HG03045 (cell line): ENCODE results near the gene SLC16A13.
"Not testable (repeated sequence)": the region's sequence is repeated elsewhere in the genome, so short reads cannot be mapped to it uniquely, and the experiment has no call there.

ENCODE experiments used
- ATAC-seq: cut with Tn5 transposase; IDR thresholded peaks from one replicate; pipeline ENCODE4 v1.9.1; 2021; ENCODE audit warnings: mild to moderate bottlenecking, moderate library complexity; ENCODE audit not compliant: unreplicated experiment

Gene SLC16A13

GRCh38 chr17:7058831-7059447 is 23.1 kb downstream of the SLC16A13 start:
- no peak for ATAC-seq

GRCh38 chr17:7060165-7060891 is 24.5 kb downstream of the SLC16A13 start:
- ATAC-seq, result no peak

DNA sequence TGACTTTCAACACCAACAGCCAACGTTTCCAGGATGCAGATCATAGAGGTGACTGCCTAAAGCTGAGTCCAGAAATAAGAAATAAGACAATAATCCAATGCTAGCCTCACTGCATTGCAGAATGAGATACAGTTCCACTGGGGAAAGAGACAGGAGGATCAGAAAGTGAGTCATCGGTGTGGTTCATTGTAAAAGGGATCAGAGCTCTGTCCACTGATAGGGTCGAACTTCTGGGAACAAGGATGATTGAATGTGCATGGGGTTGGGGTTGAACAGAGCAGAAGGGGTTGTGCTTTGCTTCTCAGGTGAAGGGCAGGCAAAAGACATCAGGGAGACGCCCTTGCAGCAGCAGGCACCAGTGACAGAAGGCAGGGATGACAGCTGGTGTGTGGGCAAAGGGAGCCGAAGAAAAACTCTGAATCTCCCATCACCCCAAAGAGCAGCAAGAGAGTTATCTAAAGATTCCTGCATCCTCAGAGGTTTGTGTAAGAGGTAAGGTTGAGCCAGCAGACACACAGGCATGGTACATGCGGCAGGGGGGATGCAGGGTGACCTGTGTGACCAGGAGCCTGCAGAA is 27.8 kb downstream of the SLC16A13 start:
- ATAC-seq, result no peak

DNA sequence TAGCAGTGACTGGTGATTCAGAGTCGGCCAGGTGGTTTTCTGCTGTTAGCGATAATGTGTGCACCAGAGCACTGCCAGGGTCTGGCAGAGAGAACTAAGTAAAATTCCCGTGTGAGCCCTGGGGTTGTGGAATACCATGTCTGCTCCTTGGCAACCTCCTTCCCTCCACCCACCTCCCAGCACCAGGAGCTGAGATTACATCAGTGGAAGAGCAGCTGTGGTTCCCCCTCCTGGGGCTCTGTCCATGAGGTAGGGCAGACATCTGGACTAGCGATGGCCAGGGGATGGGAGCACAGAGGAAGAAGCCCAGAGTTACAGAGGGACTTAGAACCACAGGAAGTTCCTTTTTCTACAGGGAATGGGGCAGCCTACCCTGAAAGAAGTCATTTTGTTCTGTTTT is 28.4 kb downstream of the SLC16A13 start:
- ATAC-seq, result no peak

GRCh38 chr17:7067198-7067597 is 31.4 kb downstream of the SLC16A13 start:
- no peak for ATAC-seq

DNA sequence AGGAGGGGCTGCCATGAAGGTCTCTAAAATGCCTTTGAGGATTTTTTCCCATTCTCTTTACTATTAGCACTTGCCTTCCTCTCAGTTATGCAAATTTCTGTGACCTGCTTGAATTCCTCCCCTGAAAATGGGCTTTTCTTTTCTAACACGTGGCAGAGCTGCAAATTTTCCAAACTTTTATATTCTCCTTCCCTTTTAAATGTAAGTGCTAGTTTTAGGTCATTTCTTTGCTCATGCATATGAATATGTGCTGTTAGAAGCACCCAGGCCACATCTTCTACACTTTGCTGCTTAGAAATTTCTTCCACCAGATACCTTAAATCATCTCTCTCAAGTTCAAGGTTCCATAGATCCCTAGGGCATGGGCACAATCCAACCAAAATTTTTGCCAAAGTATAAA is 32.5 kb downstream of the SLC16A13 start:
- no peak for ATAC-seq

- no peak for ATAC-seq
Measured at GRCh38 chr17:7070712-7071111, 34.9 kb downstream of the SLC16A13 start.

DNA sequence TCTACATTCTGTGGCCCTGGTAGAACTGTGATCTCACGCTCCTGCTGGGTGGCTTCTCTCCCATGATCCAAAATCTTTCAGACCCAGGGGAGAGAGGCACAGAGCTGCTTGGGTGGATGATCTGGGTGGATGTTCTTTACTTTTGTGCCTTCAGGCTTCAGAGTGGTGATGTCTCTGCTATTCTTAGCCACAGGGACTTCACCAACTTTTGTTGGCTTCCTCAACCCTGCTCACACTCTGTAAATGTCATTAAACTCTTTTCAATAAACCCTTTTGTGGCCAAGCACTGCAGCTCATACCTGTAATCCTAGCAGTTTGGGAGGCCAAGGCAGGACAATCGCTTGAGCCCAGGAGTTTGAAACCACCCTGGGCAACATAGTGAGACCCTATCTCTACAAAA is 36.6 kb downstream of the SLC16A13 start:
- ATAC-seq, result no peak

GRCh38 chr17:7074931-7075330 is 39.1 kb downstream of the SLC16A13 start:
- ATAC-seq, result no peak

GRCh38 chr17:7077911-7078546 is 42.2 kb downstream of the SLC16A13 start:
- no peak for ATAC-seq

GRCh38 chr17:7078711-7079110 is 42.9 kb downstream of the SLC16A13 start:
- ATAC-seq, result no peak

GRCh38 chr17:7079581-7080455 is 44.0 kb downstream of the SLC16A13 start, which contains the start of gene CLEC10A:
TSS of gene CLEC10A (minus strand) at chr17:7080251. CDS start at chr17:7078812, 1,439 bp downstream.
- no peak for ATAC-seq

- ATAC-seq, result no peak
Measured at GRCh38 chr17:7080456-7081041, 44.7 kb downstream of the SLC16A13 start.

GRCh38 chr17:7081341-7082062 is 45.7 kb downstream of the SLC16A13 start:
- no peak for ATAC-seq

DNA sequence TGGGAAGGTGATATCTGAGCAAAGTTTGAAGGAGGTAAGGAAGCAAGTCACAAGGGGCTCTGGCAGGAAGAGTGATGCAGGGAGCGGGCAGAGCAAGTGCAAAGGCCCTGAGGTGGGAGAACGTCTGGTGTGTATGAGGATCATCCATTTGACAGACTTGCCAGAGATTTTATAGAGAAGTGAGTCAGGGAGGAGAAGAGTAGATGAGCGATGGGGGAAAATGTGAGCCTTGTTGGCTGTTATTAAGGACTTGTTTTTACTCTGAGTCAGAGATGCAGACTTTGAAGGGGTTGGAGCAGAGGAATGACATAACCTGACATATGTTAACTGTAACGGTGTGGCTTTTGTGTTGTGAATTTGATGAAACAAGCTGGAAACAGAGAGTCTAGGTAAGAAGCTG is 47.8 kb downstream of the SLC16A13 start:
- no peak for ATAC-seq

DNA sequence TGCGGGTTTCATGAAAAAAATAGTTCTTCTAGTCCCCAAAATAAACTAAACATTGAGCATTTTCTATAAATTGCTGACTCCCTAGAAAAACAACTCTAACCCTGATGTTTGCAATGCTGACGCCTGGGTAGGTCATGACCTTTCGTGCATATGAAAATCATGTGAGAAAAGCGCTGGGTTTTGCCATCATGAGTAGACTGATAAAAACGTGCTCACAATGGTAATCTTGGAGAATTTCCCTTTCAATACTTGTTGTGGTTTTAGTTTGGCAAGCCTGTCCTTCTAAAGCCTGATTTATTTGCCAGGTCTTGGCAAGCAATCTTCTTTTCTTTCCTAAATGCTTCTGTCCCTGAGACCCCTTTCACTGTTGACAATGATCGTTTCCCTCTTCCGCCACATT is 48.3 kb downstream of the SLC16A13 start:
- no peak for ATAC-seq

DNA sequence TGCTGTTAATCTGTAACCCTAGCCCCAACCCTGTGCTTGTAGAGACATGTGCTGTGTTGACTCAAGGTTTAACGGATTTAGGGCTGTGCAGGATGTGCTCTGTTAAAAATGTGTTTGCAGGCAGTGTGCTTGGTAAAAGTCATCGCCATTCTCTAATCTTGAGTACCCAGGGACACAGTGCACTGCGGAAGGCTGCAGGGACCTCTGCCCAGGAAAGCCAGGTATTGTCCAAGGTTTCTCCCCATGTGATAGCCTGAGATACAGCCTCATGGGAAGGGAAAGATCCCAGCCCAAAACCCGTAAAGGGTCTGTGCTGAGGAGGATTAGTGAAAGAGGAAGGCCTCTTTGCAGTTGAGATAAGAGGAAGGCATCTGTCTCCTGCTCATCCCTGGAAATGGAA is 52.6 kb downstream of the SLC16A13 start:
- ATAC-seq, result not testable (repeated sequence)

DNA sequence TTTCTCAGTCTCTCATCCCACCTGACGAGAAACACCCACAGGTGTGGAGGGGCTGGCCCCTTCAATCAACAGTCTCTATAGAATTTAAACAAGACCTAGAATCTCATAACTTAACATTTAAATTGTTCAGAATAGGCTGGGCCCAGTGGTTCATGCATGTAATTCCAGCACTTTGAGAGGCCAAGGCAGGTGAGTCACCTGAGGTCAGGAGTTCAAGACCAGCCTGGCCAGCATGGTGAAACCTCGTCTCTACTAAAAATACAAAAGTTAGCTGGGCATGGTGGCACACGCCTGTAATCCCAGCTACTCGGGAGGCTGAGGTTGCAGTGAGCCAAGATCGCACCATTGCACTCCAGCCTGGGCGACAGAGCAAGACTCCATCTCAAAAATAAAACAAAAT is 53.8 kb downstream of the SLC16A13 start:
- not testable (repeated sequence) for ATAC-seq
